GM12878 (cell line): ENCODE data around the gene ABHD15.

Source experiments
- CBFB ChIP-seq: IDR thresholded peaks from 2 replicates; pipeline ENCODE4 v1.6.1; 2016; ENCODE audit warnings: antibody characterized with exemption, low read depth
- NRF1 ChIP-seq: conservative IDR thresholded peaks from 2 replicates; pipeline ENCODE4 v1.6.1; 2011; ENCODE audit warnings: mild to moderate bottlenecking, low read depth, low read length, improper control_type of control experiment
- POLR2AphosphoS5 ChIP-seq: IDR thresholded peaks from 2 replicates; pipeline ENCODE4 v1.6.1; 2011; ENCODE audit warnings: mild to moderate bottlenecking, low read length, inconsistent platforms
- SRF ChIP-seq, 2 experiments: IDR thresholded peaks; 2 replicates each; pipeline ENCODE4 v1.6.1; 2011; ENCODE audit warnings: low read depth in 2 of 2, low read length in 2 of 2, mild to moderate bottlenecking in 1 of 2, moderate library complexity in 1 of 2

DNA sequence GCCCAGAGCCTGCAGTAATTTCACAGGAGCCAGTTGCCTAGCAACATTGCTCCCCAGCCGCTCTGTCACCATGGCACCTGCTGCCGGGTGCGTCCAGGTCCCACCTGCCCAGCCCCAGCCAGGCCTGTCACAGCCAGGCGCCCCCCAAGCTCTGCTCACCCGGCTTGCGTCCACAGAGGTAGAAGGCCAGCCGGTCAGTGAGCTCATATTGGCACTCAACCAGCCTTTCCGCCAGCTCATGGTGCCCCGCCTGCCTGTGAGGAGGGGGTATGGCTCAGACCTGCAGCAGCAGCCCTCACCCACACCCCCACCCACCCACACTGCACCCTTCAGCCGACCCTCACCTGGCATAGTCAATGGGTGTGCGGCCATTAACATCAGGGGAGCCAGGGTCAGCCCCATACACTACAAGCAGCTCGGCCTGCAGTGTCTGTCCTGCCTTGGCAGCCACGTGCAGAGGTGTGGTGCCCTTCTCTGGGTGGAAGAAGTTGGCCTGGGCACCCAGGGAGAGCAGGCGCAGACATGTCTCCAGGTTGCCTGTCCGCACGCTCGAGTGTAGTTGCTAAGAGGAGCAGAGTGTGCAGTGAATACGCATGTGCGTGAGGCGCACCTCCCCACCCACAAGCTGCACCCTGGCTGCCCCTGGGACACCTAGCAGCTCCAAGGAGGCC is 14.9 kb upstream of the ABHD15 start:
- TF ChIP-seq CBFB (no peak), NRF1 (no peak), POLR2AphosphoS5 (no peak), SRF (IDR thresholded peaks at IDR 0.05; ENCODE audit: low read depth in 2 of 2, low read length in 2 of 2) (no peak)
